CD4-positive, alpha-beta T cell treated with Interleukin-10 for 1 hour (primary cell): ENCODE measurements around the gene ITGA3.
A peak's percentile ranks its signal among the peaks of the same experiment; 100 is the strongest.

Experiments
- DNase-seq: peaks from one replicate; pipeline ENCODE4 v3.0.0-alpha.2; 2020

Gene ITGA3

GRCh38 chr17:50055426-50056216 lies at the start of gene ITGA3:
Gene ITGA3 (plus strand): TSS chr17:50056110. CDS start chr17:50056440, 330 bp downstream.
- DNase-seq, result peak; percentile 71

GRCh38 chr17:50009282-50009681 lies 46.6 kb upstream of the ITGA3 start:
- no peak for DNase-seq

- no peak for DNase-seq
These were observed 42.8 kb upstream of the ITGA3 start for GRCh38 chr17:50013079-50013478.

GRCh38 chr17:50014471-50015088 lies 41.3 kb upstream of the ITGA3 start:
- DNase-seq, result no peak

GRCh38 chr17:50015146-50015545 lies 40.8 kb upstream of the ITGA3 start:
- no peak for DNase-seq

- no peak for DNase-seq
These were observed 37.0 kb upstream of the ITGA3 start for GRCh38 chr17:50018909-50019308.

- no peak for DNase-seq
These were observed 34.9 kb upstream of the ITGA3 start for GRCh38 chr17:50020841-50021599.

- DNase-seq, result no peak
These were observed 34.1 kb upstream of the ITGA3 start for GRCh38 chr17:50021681-50022370.

GRCh38 chr17:50022463-50023130 lies 33.3 kb upstream of the ITGA3 start:
- DNase-seq, result no peak

GRCh38 chr17:50023520-50023919 lies 32.4 kb upstream of the ITGA3 start:
- DNase-seq, result no peak

- no peak for DNase-seq
These were observed 31.1 kb upstream of the ITGA3 start for GRCh38 chr17:50024808-50025207.

GRCh38 chr17:50026046-50026675 lies 29.7 kb upstream of the ITGA3 start:
- DNase-seq, result no peak

GRCh38 chr17:50026837-50027171 lies 29.1 kb upstream of the ITGA3 start:
- DNase-seq, result peak; percentile 82

- DNase-seq, result no peak
These were observed 28.6 kb upstream of the ITGA3 start for GRCh38 chr17:50027172-50027880.

GRCh38 chr17:50027881-50028735 lies 27.8 kb upstream of the ITGA3 start:
- no peak for DNase-seq

- no peak for DNase-seq
These were observed 27.2 kb upstream of the ITGA3 start for GRCh38 chr17:50028736-50029120.

GRCh38 chr17:50029185-50029584 lies 26.7 kb upstream of the ITGA3 start:
- DNase-seq, result no peak

- no peak for DNase-seq
These were observed 22.6 kb upstream of the ITGA3 start for GRCh38 chr17:50033316-50033715.

- no peak for DNase-seq
These were observed 21.2 kb upstream of the ITGA3 start for GRCh38 chr17:50034498-50035364.
